Natural killer cell (primary cell): Measurements from ENCODE around the gene NIP7. TPM values are rescaled to one million over a fixed set of nuclear protein-coding genes. Genes with fewer than 3 reads are reported as not detected.
A peak's percentile ranks its signal among the peaks of the same experiment; 100 is the strongest.

ENCODE experiments used
- ATAC-seq, 3 donors: fragments of 150-1000 bp in 2 of 3; fragments of 200-7000 bp in 1 of 3; cut with Tn5 transposase; 1 replicate in 1 of 3; 2 replicates in 2 of 3; pipeline ENCODE4 v1.10.0; 2021; ENCODE audit warnings: mild to moderate bottlenecking in 2 of 3, moderate library complexity in 2 of 3
- DNase-seq, 2 donors: peaks; one replicate each; pipeline versions ENCODE4 v3.0.0 to v3.0.0-alpha.2; 2013 to 2021; ENCODE audit warnings: mixed read lengths in 1 of 2
- H3K27ac ChIP-seq: one replicate; pipeline ENCODE4 v1.5.1; 2013; ENCODE audit warnings: mild to moderate bottlenecking, low read length
- H3K27me3 ChIP-seq: one replicate; pipeline ENCODE4 v1.6.1; 2013; ENCODE audit warnings: low read length; ENCODE audit not compliant: control insufficient read depth, insufficient read depth
- H3K36me3 ChIP-seq: one replicate; pipeline ENCODE4 v1.6.1; 2013; ENCODE audit warnings: low read length; ENCODE audit not compliant: control insufficient read depth, insufficient read depth
- H3K4me1 ChIP-seq: one replicate; pipeline ENCODE4 v1.6.1; 2013; ENCODE audit warnings: low read length; ENCODE audit not compliant: control insufficient read depth, insufficient read depth
- H3K4me3 ChIP-seq: one replicate; pipeline ENCODE4 v1.5.1; 2013; ENCODE audit warnings: low read length
- H3K9me3 ChIP-seq: one replicate; pipeline ENCODE4 v1.6.1; 2013; ENCODE audit warnings: low read length; ENCODE audit not compliant: control insufficient read depth, insufficient read depth
- H3K27ac Mint-ChIP-seq, 2 donors: one replicate each; pipeline ENCODE4 v1.8.0; 2022; ENCODE audit warnings: mild to moderate bottlenecking in 2 of 2, mixed read lengths in 2 of 2, moderate library complexity in 1 of 2
- H3K27me3 Mint-ChIP-seq, 2 donors: one replicate each; pipeline ENCODE4 v1.8.0; 2022; ENCODE audit warnings: low read depth in 2 of 2, mixed read lengths in 2 of 2
- H3K36me3 Mint-ChIP-seq: one replicate; pipeline ENCODE4 v1.8.0; 2022; ENCODE audit warnings: mixed read lengths
- H3K4me1 Mint-ChIP-seq, 2 donors: one replicate each; pipeline ENCODE4 v1.8.0; 2022; ENCODE audit warnings: mixed read lengths in 2 of 2
- H3K4me3 Mint-ChIP-seq: one replicate; pipeline ENCODE4 v1.8.0; 2022; ENCODE audit warnings: mild to moderate bottlenecking, moderate library complexity, mixed read lengths
- H3K9me3 Mint-ChIP-seq, 2 donors: one replicate each; pipeline ENCODE4 v1.8.0; 2022; ENCODE audit warnings: mixed read lengths in 2 of 2
- CTCF ChIP-seq: fragments of 200-600 bp; IDR thresholded peaks from one replicate; pipeline ENCODE4 v1.8.0; 2022; ENCODE audit warnings: antibody characterized with exemption
- WGBS: methylation state at CpG from one replicate; pipeline ENCODE4 v1.1.7; 2013; ENCODE audit warnings: missing lambda C conversion rate; ENCODE audit not compliant: insufficient coverage; 5-methylcytosine and 5-hydroxymethylcytosine counted together
- intact Hi-C: fragments of 100-400 bp; cut with micrococcal nuclease; formaldehyde crosslinking; loops from one replicate; pipeline ENCODE4 v1.14.2; 2022
- total RNA-seq, 4 donors: library from RNA; stranded (reverse); fragments of 120-200 nt in 1 of 4; gene quantifications; one replicate each; pipeline versions ENCODE4 v1.2.3 to v1.2.4, GENCODE V29; 2013 to 2022

NIP7 gene
- total RNA-seq, 3 donors from 2014 or later (not counting 1 experiment from before 2014, with no cell fraction given) = 33.7 to 41.8 (median 37.7) TPM

DNA sequence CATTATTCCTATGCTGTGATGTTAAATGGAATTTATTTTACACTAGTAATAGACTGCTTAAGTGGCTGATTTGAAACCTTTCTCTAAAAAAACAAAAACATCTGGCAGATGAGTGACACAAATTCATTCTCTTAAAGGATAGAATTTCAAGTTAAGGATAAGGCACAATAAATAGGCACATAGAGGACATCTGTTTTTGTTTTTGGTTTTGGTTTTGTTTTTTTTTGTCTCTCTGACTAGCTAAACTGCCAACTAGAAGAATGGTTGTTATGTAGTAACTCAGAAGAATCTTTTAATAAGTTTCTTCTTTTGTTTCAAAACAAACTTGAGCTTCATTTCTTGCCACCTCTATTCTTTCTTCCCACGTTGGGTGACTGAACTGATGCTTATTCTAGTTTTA lies 33.5 kb upstream of the NIP7 start:
- no peak for TF ChIP-seq CTCF
- intact Hi-C loops = no loop called here
- Mint-ChIP-seq H3K4me1 (peaks cover 5 to 6% of the 10 kb centered on the region in 2 donors), H3K27ac (no peak overlapping the region), H3K36me3 (peaks cover 2% of the 10 kb centered on the region), H3K9me3 (no peaks in the 10 kb centered on the region), H3K27me3 (no peaks in the 10 kb centered on the region), H3K4me3 (no peak overlapping the region)
- no CpG with 5 or more reads among the region's 1 CpG for WGBS
- ATAC-seq (no peak), DNase-seq (no peak)
- Histone ChIP-seq H3K36me3 (peaks cover 8% of the 10 kb centered on the region), H3K4me3 (no peak overlapping the region), H3K27me3 (no peaks in the 10 kb centered on the region), H3K9me3 (no peaks in the 10 kb centered on the region), H3K4me1 (peaks cover 6% of the 10 kb centered on the region), H3K27ac (no peak overlapping the region)

DNA sequence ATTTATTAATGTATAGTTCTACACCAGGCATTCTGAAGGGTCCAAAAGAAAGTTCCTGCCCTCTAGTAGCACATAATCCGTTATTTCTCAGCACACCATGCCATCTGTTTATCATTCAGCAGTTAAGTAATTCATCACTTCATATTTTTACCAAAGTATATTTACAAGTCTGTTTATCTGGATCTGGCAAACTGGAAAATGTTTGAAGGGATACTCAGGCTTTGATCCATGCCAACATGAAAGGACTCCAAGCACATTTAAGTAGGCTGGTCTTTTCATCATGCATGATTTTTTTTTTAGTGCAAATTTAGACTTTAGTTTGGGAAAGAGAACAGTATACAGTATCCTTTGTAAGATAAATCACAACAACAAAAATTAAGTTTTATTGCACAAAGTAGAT lies 32.5 kb upstream of the NIP7 start:
- H3K4me3 Mint-ChIP-seq = no peak overlapping the region
- H3K4me1 Mint-ChIP-seq = peaks cover 10 to 11% of the 10 kb centered on the region in 2 donors
- H3K36me3 ChIP-seq = peaks cover 2% of the 10 kb centered on the region
- no peak overlapping the region for H3K27ac ChIP-seq
- H3K27me3 ChIP-seq = no peaks in the 10 kb centered on the region
- H3K27me3 Mint-ChIP-seq = no peaks in the 10 kb centered on the region
- no peak for TF ChIP-seq CTCF
- H3K4me1 ChIP-seq = peaks cover 10% of the 10 kb centered on the region
- no peaks in the 10 kb centered on the region for H3K9me3 Mint-ChIP-seq
- H3K4me3 ChIP-seq = no peak overlapping the region
- no peaks in the 10 kb centered on the region for H3K9me3 ChIP-seq
- no peak overlapping the region for H3K27ac Mint-ChIP-seq
- ATAC-seq (no peak), DNase-seq (no peak)
- no peaks in the 10 kb centered on the region for H3K36me3 Mint-ChIP-seq
- intact Hi-C loops = no loop called here
- 100% methylated on average over 1 of the region's 1 CpG for WGBS

DNA sequence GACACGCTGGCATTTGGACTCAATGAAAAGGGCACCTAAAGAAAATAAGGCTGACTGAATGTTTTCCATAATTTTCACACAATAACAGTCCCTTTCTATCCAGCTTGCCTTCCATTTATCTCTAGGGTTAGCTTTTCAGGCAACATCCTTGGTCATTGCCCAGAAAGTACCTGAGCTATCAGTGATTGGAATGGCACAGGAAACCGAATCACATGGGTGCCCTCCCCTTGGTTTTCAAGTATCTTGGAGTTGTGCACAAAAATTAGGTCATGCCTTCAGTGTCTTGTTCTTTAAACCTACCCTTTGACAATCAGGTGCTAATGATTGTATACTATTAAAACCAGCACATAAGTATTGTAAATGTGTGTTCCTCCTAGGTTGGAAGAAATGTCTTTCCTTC lies 31.7 kb upstream of the NIP7 start:
- no peaks in the 10 kb centered on the region for H3K27me3 ChIP-seq
- no peak for TF ChIP-seq CTCF
- H3K4me1 ChIP-seq = peaks cover 18% of the 10 kb centered on the region
- H3K4me3 ChIP-seq = no peak overlapping the region
- Mint-ChIP-seq H3K4me1 (peaks cover 14% of the 10 kb centered on the region in 2 donors), H3K27ac (no peak overlapping the region), H3K27me3 (no peaks in the 10 kb centered on the region), H3K4me3 (no peak overlapping the region), H3K36me3 (no peaks in the 10 kb centered on the region), H3K9me3 (no peaks in the 10 kb centered on the region)
- no peaks in the 10 kb centered on the region for H3K9me3 ChIP-seq
- no peak overlapping the region for H3K27ac ChIP-seq
- no peak for DNase-seq
- ATAC-seq = no peak
- no peaks in the 10 kb centered on the region for H3K36me3 ChIP-seq
- WGBS = 97% methylated on average over 2 of the region's 2 CpGs
- intact Hi-C loops = no loop called here

- Histone ChIP-seq H3K9me3 (no peaks in the 10 kb centered on the region), H3K27ac (no peak overlapping the region), H3K4me3 (no peak overlapping the region), H3K4me1 (peaks cover 20% of the 10 kb centered on the region), H3K36me3 (peaks cover under 1% of the 10 kb centered on the region), H3K27me3 (no peaks in the 10 kb centered on the region)
- no peaks in the 10 kb centered on the region for H3K9me3 Mint-ChIP-seq
- H3K4me3 Mint-ChIP-seq = peak overlapping the region; percentile 31
- TF ChIP-seq CTCF = no peak
- H3K36me3 Mint-ChIP-seq = no peaks in the 10 kb centered on the region
- intact Hi-C loops = no loop called here
- peak overlapping the region; percentile 7 to 10 for H3K27ac Mint-ChIP-seq
- WGBS = 93% methylated on average over 11 of the region's 12 CpGs
- no peak for DNase-seq
- peaks cover 21 to 28% of the 10 kb centered on the region in 2 donors for H3K4me1 Mint-ChIP-seq
- no peaks in the 10 kb centered on the region for H3K27me3 Mint-ChIP-seq
- no peak for ATAC-seq
These were observed 30.3 kb upstream of the NIP7 start for GRCh38 chr16:69309316-69309715.
